ENCODE measurements around the gene ATRNL1.

DNA sequence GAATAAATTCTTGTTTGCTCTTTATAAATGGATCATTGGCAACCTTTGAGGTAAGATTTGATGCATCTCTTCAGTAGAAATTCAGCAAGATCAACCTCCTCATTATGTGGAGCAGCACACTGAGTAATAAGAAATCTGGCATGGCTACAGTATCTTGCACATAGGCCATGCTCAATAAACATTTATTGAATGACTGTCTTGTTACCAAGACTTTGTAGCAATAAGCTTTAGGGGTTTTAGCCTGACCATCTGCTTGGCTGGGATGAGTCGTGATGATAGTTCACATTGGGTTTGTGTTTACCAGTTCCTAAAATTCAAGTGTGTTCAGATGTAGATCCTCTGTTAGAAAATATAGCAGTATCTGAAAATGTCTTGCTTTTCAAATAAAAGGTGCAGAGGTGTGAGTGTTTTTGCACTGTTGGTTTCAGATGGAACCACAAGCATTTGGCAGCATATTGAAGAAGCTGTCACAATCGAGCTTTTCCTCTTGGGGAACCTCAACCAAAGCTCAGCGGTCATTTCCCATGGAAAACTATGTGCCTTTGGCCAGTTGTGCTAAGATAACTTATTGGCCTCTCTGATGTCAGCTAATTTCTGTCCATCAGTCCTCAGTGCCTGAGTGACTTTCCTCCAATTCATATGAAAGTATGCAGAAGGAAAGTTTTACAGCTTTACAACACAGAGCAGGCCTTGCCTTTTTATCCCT is 737.3 kb downstream of the ATRNL1 start:
- TF ChIP-seq ZNF274 (IDR thresholded peaks at IDR 0.05; ENCODE audit: low read depth, low read length) (no peak), SUZ12 (IDR thresholded peaks at IDR 0.05; ENCODE audit: extremely low read depth, insufficient read depth, insufficient read length) (no peak), YY1 (IDR thresholded peaks at IDR 0.05; ENCODE audit: insufficient read depth, insufficient read length) (no peak)

Data from NT2/D1 (cell line).